ENCODE measurements around the gene MCM3. TPM values are rescaled to one million over a fixed set of nuclear protein-coding genes. Genes with fewer than 3 reads are reported as not detected.

The MCM3 gene
- total RNA-seq, 2 donors from 2014 or later = 168 to 172 TPM

GRCh38 chr6:52286798-52287432 lies 2.4 kb upstream of the MCM3 start:
- no peak overlapping the region for H3K4me3 Mint-ChIP-seq
- H3K27ac Mint-ChIP-seq = peak overlapping the region; percentile 32
- Histone ChIP-seq H3K36me3 (ENCODE audit: control insufficient read depth, insufficient read depth, low read length) (peaks cover 12% of the 10 kb centered on the region), H3K27me3 (ENCODE audit: control insufficient read depth, insufficient read depth, low read length, poor library complexity, severe bottlenecking) (no peaks in the 10 kb centered on the region), H3K9me3 (ENCODE audit: control insufficient read depth, low read length) (no peaks in the 10 kb centered on the region), H3K9ac (ENCODE audit: extremely low read depth, low read length, poor library complexity, severe bottlenecking) (no peak overlapping the region), H3K4me3 (ENCODE audit: low read length) (no peak overlapping the region), H3K4me1 (ENCODE audit: control insufficient read depth, insufficient read depth, low read length) (no peaks in the 10 kb centered on the region), H3K27ac (ENCODE audit: low read depth, low read length) (no peak overlapping the region)
- peak; percentile 86 for TF ChIP-seq CTCF (conservative IDR thresholded peaks at IDR 0.05)
- peaks cover 16% of the 10 kb centered on the region for H3K36me3 Mint-ChIP-seq (ENCODE audit: low read depth)
- H3K4me1 Mint-ChIP-seq = peaks cover 7% of the 10 kb centered on the region
- DNase-seq = peak; percentile 88
- no peaks in the 10 kb centered on the region for H3K27me3 Mint-ChIP-seq (ENCODE audit: insufficient read depth)
- 14% methylated on average over 2 of the region's 2 CpGs; no CpG with 5 or more reads in 1 of the 2 experiments for WGBS, 2 experiments (ENCODE audit: insufficient coverage in 1 of 2, insufficient read length in 1 of 2)
- H3K9me3 Mint-ChIP-seq = no peaks in the 10 kb centered on the region

- Mint-ChIP-seq H3K27me3 (ENCODE audit: insufficient read depth) (no peaks in the 10 kb centered on the region), H3K36me3 (ENCODE audit: low read depth) (peaks cover 30% of the 10 kb centered on the region), H3K9me3 (no peaks in the 10 kb centered on the region), H3K4me1 (peaks cover 7% of the 10 kb centered on the region), H3K27ac (no peak overlapping the region), H3K4me3 (no peak overlapping the region)
- Histone ChIP-seq H3K9ac (ENCODE audit: extremely low read depth, low read length, poor library complexity, severe bottlenecking) (peak overlapping the region; percentile 39), H3K4me1 (ENCODE audit: control insufficient read depth, insufficient read depth, low read length) (no peaks in the 10 kb centered on the region), H3K36me3 (ENCODE audit: control insufficient read depth, insufficient read depth, low read length) (peaks cover 25% of the 10 kb centered on the region), H3K27ac (ENCODE audit: low read depth, low read length) (no peak overlapping the region), H3K9me3 (ENCODE audit: control insufficient read depth, low read length) (no peaks in the 10 kb centered on the region), H3K27me3 (ENCODE audit: control insufficient read depth, insufficient read depth, low read length, poor library complexity, severe bottlenecking) (no peaks in the 10 kb centered on the region), H3K4me3 (ENCODE audit: low read length) (peak overlapping the region; percentile 92)
- DNase-seq = no peak
- no peak for TF ChIP-seq CTCF (conservative IDR thresholded peaks at IDR 0.05)
- 21 to 28% methylated on average over 5 to 11 of the region's 12 CpGs for WGBS, 2 experiments (ENCODE audit: insufficient coverage in 1 of 2, insufficient read length in 1 of 2)
Measured at GRCh38 chr6:52285177-52286068, 881 bp upstream of the MCM3 start.

GRCh38 chr6:52284131-52284459 lies 447 bp downstream of the MCM3 start:
- no peak for TF ChIP-seq CTCF (conservative IDR thresholded peaks at IDR 0.05)
- H3K27me3 Mint-ChIP-seq (ENCODE audit: insufficient read depth) = no peaks in the 10 kb centered on the region
- Histone ChIP-seq H3K4me1 (ENCODE audit: control insufficient read depth, insufficient read depth, low read length) (no peaks in the 10 kb centered on the region), H3K9ac (ENCODE audit: extremely low read depth, low read length, poor library complexity, severe bottlenecking) (peak overlapping the region; percentile 91), H3K4me3 (ENCODE audit: low read length) (peak overlapping the region; percentile 92), H3K9me3 (ENCODE audit: control insufficient read depth, low read length) (no peaks in the 10 kb centered on the region), H3K27me3 (ENCODE audit: control insufficient read depth, insufficient read depth, low read length, poor library complexity, severe bottlenecking) (no peaks in the 10 kb centered on the region), H3K36me3 (ENCODE audit: control insufficient read depth, insufficient read depth, low read length) (peaks cover 38% of the 10 kb centered on the region), H3K27ac (ENCODE audit: low read depth, low read length) (peak overlapping the region; percentile 79)
- DNase-seq = peak; percentile 92
- no peaks in the 10 kb centered on the region for H3K9me3 Mint-ChIP-seq
- WGBS, 2 experiments (ENCODE audit: insufficient coverage in 1 of 2, insufficient read length in 1 of 2) = 0% methylated on average over 10 to 14 of the region's 14 CpGs
- no peak overlapping the region for H3K4me3 Mint-ChIP-seq
- peaks cover 7% of the 10 kb centered on the region for H3K4me1 Mint-ChIP-seq
- peaks cover 41% of the 10 kb centered on the region for H3K36me3 Mint-ChIP-seq (ENCODE audit: low read depth)
- no peak overlapping the region for H3K27ac Mint-ChIP-seq
